SK-N-SH (cell line): ENCODE measurements around the gene PHACTR3. TPM values are rescaled to one million over a fixed set of nuclear protein-coding genes. Genes with fewer than 3 reads are reported as not detected.

Source experiments
- CTCF ChIA-PET: fragments of 300-600, 350-600 bp; formaldehyde crosslinking; extraction: SDS; loops from one replicate; lab custom pipeline; 2021; lab: Yijun Ruan, JAX
- POLR2A ChIA-PET: fragments of 350-600 bp; sonication (Branson Sonifier 250); formaldehyde crosslinking; extraction: SDS; loops from one replicate; lab custom pipeline; 2020; ENCODE audit warnings: antibody characterized with exemption, inconsistent platforms; lab: Yijun Ruan, JAX
- DNase-seq: peaks from one replicate; pipeline ENCODE4 v3.0.0; 2012
- H2AFZ ChIP-seq: fragments of 200-600 bp; sonication (generic); 2 replicates; pipeline ENCODE4 v1.8.1; 2016; ENCODE audit warnings: antibody characterized with exemption, mild to moderate bottlenecking, low read depth
- H3F3A ChIP-seq: fragments of 200-600 bp; sonication (generic); replicated peaks from 2 replicates; pipeline ENCODE3; 2016; ENCODE audit warnings: antibody characterized with exemption, mild to moderate bottlenecking; ENCODE audit not compliant: insufficient read depth
- H3K27ac ChIP-seq, 2 experiments: fragments of 200-500 bp in 1 of 2; fragments of 200-600 bp in 1 of 2; sonication (Bioruptor generic) in 1 of 2; sonication (generic), shearing (Covaris generic) in 1 of 2; 2 replicates each; pipeline versions ENCODE4 v1.5.1 to v1.6.1; 2014 to 2016; ENCODE audit warnings: low read depth in 2 of 2, inconsistent platforms in 1 of 2, low read length in 1 of 2, mild to moderate bottlenecking in 1 of 2, mixed read lengths in 1 of 2
- H3K27me3 ChIP-seq: fragments of 200-600 bp; sonication (generic), shearing (Covaris generic); 2 replicates; pipeline ENCODE4 v1.6.1; 2016; ENCODE audit warnings: mixed run types; ENCODE audit not compliant: insufficient read depth
- H3K36me3 ChIP-seq, 2 experiments: fragments of 200-500 bp in 1 of 2; fragments of 200-600 bp in 1 of 2; sonication (Bioruptor generic) in 1 of 2; sonication (generic) in 1 of 2; replicated peaks in 1 of 2; 2 replicates each; pipeline versions ENCODE3 to v1.5.1; 2014 to 2016; ENCODE audit warnings: low read length in 1 of 2, mild to moderate bottlenecking in 1 of 2; ENCODE audit not compliant: insufficient read depth in 2 of 2, control insufficient read depth in 1 of 2
- H3K4me1 ChIP-seq, 2 experiments: fragments of 200-500 bp in 1 of 2; fragments of 200-600 bp in 1 of 2; sonication (Bioruptor generic) in 1 of 2; sonication (generic), shearing (Covaris generic) in 1 of 2; 2 replicates each; pipeline versions ENCODE4 v1.5.1 to v1.6.1; 2014 to 2016; ENCODE audit warnings: low read depth in 1 of 2, low read length in 1 of 2, mixed run types in 1 of 2; ENCODE audit not compliant: insufficient read depth in 2 of 2, control insufficient read depth in 1 of 2
- H3K4me2 ChIP-seq: fragments of 200-600 bp; sonication (generic), shearing (Covaris generic); 2 replicates; pipeline ENCODE4 v1.6.1; 2017; ENCODE audit warnings: mixed run types
- H3K4me3 ChIP-seq, 2 experiments: fragments of 200-500 bp in 1 of 2; fragments of 200-600 bp in 1 of 2; sonication (Bioruptor generic) in 1 of 2; sonication (generic), shearing (Covaris generic) in 1 of 2; 2 replicates each; pipeline versions ENCODE4 v1.5.1 to v1.8.1; 2014 to 2016; ENCODE audit warnings: low read depth in 2 of 2, inconsistent platforms in 1 of 2, low read length in 1 of 2, mild to moderate bottlenecking in 1 of 2, mixed read lengths in 1 of 2, moderate library complexity in 1 of 2
- H3K79me2 ChIP-seq: fragments of 200-600 bp; sonication (generic); 2 replicates; pipeline ENCODE4 v1.8.1; 2017; ENCODE audit warnings: mild to moderate bottlenecking; ENCODE audit not compliant: insufficient read depth
- H3K9ac ChIP-seq: fragments of 200-600 bp; sonication (generic); 2 replicates; pipeline ENCODE4 v1.6.1; 2017; ENCODE audit warnings: mixed run types
- H3K9me2 ChIP-seq: fragments of 200-600 bp; sonication (generic); 2 replicates; pipeline ENCODE4 v1.6.1; 2017; ENCODE audit warnings: mixed run types
- H3K9me3 ChIP-seq: fragments of 200-600 bp; sonication (generic); 2 replicates; pipeline ENCODE4 v1.6.1; 2017; ENCODE audit warnings: mixed run types, mild to moderate bottlenecking, moderate library complexity
- H4K20me1 ChIP-seq: fragments of 200-600 bp; sonication (generic); 2 replicates; pipeline ENCODE4 v1.6.1; 2017; ENCODE audit warnings: mild to moderate bottlenecking, mixed run types; ENCODE audit not compliant: insufficient read depth
- CTCF ChIP-seq: fragments of 200-600 bp; sonication (generic); IDR thresholded peaks from 2 replicates; pipeline ENCODE4 v1.6.1; 2017; ENCODE audit warnings: antibody characterized with exemption, mild to moderate bottlenecking, moderate library complexity
- ELF1 ChIP-seq: IDR thresholded peaks from 2 replicates; pipeline ENCODE4 v1.4.0; 2012
- EP300 ChIP-seq, 2 experiments: IDR thresholded peaks; 2 replicates each; pipeline versions ENCODE4 v1.4.0 to v1.6.1; 2012; ENCODE audit warnings: borderline replicate concordance in 1 of 2, low read depth in 1 of 2, low read length in 1 of 2
- EZH2phosphoT487 ChIP-seq: fragments of 200-600 bp; sonication (generic); IDR thresholded peaks from 2 replicates; pipeline ENCODE4 v1.6.1; 2017; ENCODE audit warnings: low read depth, mixed run types, mild to moderate bottlenecking, antibody characterized with exemption, moderate library complexity, borderline replicate concordance
- FOSL2 ChIP-seq: IDR thresholded peaks from 2 replicates; pipeline ENCODE4 v1.4.0; 2012; ENCODE audit warnings: low read depth, mild to moderate bottlenecking, moderate library complexity, borderline replicate concordance
- FOXM1 ChIP-seq: IDR thresholded peaks from 2 replicates; pipeline ENCODE4 v1.4.0; 2012; ENCODE audit warnings: low read depth, mild to moderate bottlenecking
- GABPA ChIP-seq: IDR thresholded peaks from 2 replicates; pipeline ENCODE4 v1.4.0; 2012; ENCODE audit warnings: low read depth, mild to moderate bottlenecking
- JUND ChIP-seq: IDR thresholded peaks from 2 replicates; pipeline ENCODE4 v1.4.0; 2012
- MAX ChIP-seq: IDR thresholded peaks from 2 replicates; pipeline ENCODE4 v1.4.0; 2012; ENCODE audit warnings: low read depth
- NFIC ChIP-seq: IDR thresholded peaks from 2 replicates; pipeline ENCODE4 v1.4.0; 2012; ENCODE audit warnings: borderline replicate concordance
- NRF1 ChIP-seq: IDR thresholded peaks from 2 replicates; pipeline ENCODE4 v1.6.1; 2012; ENCODE audit warnings: low read depth, mild to moderate bottlenecking, low read length
- PBX3 ChIP-seq: IDR thresholded peaks from 2 replicates; pipeline ENCODE4; 2012
- POLR2AphosphoS5 ChIP-seq: IDR thresholded peaks from 2 replicates; pipeline ENCODE4 v1.6.1; 2012; ENCODE audit warnings: low read depth, low read length
- RFX5 ChIP-seq: IDR thresholded peaks from 2 replicates; pipeline ENCODE4 v1.6.1; 2012; ENCODE audit warnings: mild to moderate bottlenecking, improper control_type of control experiment, low read length
- TCF12 ChIP-seq: IDR thresholded peaks from 2 replicates; pipeline ENCODE4 v1.4.0; 2012
- TEAD4 ChIP-seq: IDR thresholded peaks from 2 replicates; pipeline ENCODE4 v1.4.0; 2012; ENCODE audit warnings: mild to moderate bottlenecking, borderline replicate concordance; ENCODE audit not compliant: insufficient read depth
- USF1 ChIP-seq: IDR thresholded peaks from 2 replicates; pipeline ENCODE4 v1.4.0; 2012; ENCODE audit warnings: low read depth, borderline replicate concordance
- WGBS: methylation state at CpG from one replicate; pipeline ENCODE4 v1.1.6; 2017; ENCODE audit warnings: low lambda C conversion rate; 5-methylcytosine and 5-hydroxymethylcytosine counted together
- polyA plus RNA-seq, 3 experiments: library from polyadenylated mRNA; depleted of rRNA; stranded (reverse); fragments of >200 nt; gene quantifications; 2 replicates each; pipeline ENCODE4 v1.2.3, GENCODE V29; 2012
- TF ChIP-seq, protein P1 (sequence below): IDR thresholded peaks from 2 replicates; pipeline ENCODE4 v1.6.1; 2012; ENCODE audit warnings: mild to moderate bottlenecking, low read depth, low read length, moderate library complexity

PHACTR3 gene
- polyA plus RNA-seq, 1 of the 3 experiments (the other 2 are of a cell fraction) = 0.10 TPM

DNA sequence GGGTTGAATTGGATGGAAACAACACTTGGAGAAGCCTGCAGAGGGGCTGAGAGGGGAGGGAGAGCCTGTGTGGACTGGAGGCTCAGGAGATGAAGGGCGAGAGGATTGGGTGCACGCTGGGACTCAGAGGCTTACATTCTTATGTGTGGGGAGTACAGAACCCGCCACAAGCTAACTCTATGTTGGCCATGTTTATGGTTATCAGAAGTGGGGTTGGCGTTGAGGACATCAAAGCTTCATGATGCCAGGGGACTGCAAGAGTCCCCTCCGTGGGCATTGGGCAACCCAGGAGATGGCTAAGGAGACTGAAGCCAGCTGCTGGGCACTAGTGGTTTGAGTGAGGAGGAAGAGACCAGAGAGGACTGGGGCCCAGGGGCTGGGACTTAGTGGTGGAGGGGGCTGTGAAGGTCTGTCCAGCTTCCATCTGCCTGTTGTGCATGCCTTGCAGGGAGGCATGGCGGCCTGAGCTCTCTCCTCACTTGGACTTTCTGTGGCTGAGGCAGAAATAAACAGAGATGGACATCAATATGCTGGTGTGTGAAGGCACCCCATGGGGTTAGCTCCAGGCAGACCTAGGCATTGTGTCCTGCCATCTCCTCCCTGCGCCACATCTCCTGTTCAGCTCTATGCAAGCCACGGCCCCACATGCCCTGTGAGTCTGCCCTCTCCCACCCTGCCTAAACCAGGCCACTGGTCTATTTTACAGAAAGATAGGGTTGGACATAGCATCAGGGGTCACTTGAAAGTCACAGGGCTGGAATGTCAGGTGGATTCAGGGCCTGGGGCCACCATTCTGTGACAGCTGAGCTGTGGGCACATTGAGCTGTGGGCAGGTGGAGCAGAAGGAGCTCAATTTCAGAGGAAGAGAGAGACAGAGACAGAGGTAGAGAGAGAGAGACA is 61.6 kb downstream of the PHACTR3 start:
- Histone ChIP-seq H3K9ac (no peak overlapping the region), H3K79me2 (no peaks in the 10 kb centered on the region), H3K27me3 (no peaks in the 10 kb centered on the region), H3K4me2 (no peak overlapping the region), H3K9me2 (no peaks in the 10 kb centered on the region), H3K9me3 (no peaks in the 10 kb centered on the region), H3K4me3 (no peak overlapping the region), H3F3A (no peaks in the 10 kb centered on the region), H3K36me3 (no peaks in the 10 kb centered on the region), H3K27ac (no peak overlapping the region), H4K20me1 (no peaks in the 10 kb centered on the region), H2AFZ (no peak overlapping the region), H3K4me1 (peaks cover 0 to 3% of the 10 kb centered on the region in 2 experiments; a peak in 1 of 4 replicates)
- ChIA-PET CTCF (interaction anchor here (1.2 kb wide), 1 partner anchor 24 kb away, joined by 3 read pairs; no protein-coding TSS in a partner anchor), POLR2A (no interaction called here)
- DNase-seq = no peak
- TF ChIP-seq, protein P1, sequence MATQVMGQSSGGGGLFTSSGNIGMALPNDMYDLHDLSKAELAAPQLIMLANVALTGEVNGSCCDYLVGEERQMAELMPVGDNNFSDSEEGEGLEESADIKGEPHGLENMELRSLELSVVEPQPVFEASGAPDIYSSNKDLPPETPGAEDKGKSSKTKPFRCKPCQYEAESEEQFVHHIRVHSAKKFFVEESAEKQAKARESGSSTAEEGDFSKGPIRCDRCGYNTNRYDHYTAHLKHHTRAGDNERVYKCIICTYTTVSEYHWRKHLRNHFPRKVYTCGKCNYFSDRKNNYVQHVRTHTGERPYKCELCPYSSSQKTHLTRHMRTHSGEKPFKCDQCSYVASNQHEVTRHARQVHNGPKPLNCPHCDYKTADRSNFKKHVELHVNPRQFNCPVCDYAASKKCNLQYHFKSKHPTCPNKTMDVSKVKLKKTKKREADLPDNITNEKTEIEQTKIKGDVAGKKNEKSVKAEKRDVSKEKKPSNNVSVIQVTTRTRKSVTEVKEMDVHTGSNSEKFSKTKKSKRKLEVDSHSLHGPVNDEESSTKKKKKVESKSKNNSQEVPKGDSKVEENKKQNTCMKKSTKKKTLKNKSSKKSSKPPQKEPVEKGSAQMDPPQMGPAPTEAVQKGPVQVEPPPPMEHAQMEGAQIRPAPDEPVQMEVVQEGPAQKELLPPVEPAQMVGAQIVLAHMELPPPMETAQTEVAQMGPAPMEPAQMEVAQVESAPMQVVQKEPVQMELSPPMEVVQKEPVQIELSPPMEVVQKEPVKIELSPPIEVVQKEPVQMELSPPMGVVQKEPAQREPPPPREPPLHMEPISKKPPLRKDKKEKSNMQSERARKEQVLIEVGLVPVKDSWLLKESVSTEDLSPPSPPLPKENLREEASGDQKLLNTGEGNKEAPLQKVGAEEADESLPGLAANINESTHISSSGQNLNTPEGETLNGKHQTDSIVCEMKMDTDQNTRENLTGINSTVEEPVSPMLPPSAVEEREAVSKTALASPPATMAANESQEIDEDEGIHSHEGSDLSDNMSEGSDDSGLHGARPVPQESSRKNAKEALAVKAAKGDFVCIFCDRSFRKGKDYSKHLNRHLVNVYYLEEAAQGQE = no peak
- no peak for TF ChIP-seq EP300 (IDR thresholded peaks at IDR 0.05; ENCODE audit: borderline replicate concordance in 1 of 2, low read depth in 1 of 2, low read length in 1 of 2)
- TF ChIP-seq POLR2AphosphoS5 = no peak
- no peak for TF ChIP-seq ELF1
- no peak for TF ChIP-seq EZH2phosphoT487
- TF ChIP-seq FOSL2 = no peak
- no peak for TF ChIP-seq NRF1
- no peak for TF ChIP-seq MAX
- TF ChIP-seq FOXM1 = no peak
- no peak for TF ChIP-seq PBX3
- TF ChIP-seq RFX5 = no peak
- no peak for TF ChIP-seq USF1
- TF ChIP-seq TCF12 = no peak
- no peak for TF ChIP-seq TEAD4
- no peak for TF ChIP-seq GABPA
- TF ChIP-seq NFIC = no peak
- TF ChIP-seq JUND = no peak
- no peak for TF ChIP-seq CTCF
- 13% methylated on average over 7 of the region's 8 CpGs for WGBS
